GM12872 (cell line): ENCODE results near the gene E2F8.

Experiments
- CTCF ChIP-seq: IDR thresholded peaks from 3 replicates; pipeline ENCODE4 v1.5.1; 2011; ENCODE audit warnings: low read depth, mild to moderate bottlenecking, low read length, moderate library complexity; ENCODE audit not compliant: insufficient read depth

The E2F8 gene

GRCh38 chr11:19199048-19199447 lies 41.7 kb downstream of the E2F8 start:
- no peak for TF ChIP-seq CTCF

DNA sequence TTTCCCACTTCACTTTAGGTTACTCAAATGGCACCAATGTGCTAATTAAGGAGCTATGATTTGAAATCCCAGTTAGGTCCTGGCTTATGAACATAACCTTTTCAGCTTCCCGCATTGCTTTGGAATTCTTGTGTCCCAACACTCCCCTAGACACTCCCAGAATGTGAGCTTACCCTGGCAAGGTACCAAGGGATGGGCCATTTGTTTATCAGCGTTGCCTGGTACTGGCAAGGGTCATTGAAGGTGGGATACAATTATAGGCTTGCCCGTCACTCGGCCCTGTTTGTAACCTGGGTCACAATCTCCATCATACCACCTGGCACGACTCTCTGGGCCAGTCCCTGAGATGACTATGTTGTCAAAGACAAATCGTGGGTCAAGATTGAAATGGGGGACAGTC lies 44.3 kb downstream of the E2F8 start:
- no peak for TF ChIP-seq CTCF

DNA sequence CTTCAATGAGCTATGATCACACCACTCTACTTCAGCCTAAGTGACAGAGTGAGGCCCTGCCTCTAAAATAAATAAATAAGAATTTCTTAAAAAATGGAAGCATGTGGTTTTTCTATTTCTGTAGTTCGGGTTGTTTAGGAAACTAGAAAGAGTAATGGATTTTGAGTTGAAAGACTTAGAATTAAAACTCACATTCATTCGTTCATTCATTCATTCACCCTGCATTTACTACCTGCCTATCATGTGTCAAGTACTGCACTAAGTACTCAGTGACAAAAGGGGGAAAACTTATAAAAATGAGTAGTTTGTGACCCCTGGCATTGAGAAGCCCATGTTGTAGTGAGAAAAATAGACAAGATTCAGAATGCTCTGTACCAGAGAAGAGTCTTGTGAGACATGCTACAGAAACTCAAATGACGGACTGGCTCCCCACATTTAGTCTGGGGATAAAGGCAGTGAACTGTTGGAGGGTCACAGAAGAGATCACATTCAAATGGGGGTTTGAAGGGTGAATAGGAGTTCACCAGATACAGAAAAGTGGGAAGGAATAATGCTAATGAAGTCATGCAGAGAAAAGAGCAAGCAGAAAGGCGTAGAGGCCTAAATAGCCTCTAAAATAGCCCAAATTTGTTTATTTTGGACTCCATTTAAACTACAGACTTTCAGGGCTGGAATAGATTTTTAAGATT lies 46.0 kb downstream of the E2F8 start:
- TF ChIP-seq CTCF, result no peak

DNA sequence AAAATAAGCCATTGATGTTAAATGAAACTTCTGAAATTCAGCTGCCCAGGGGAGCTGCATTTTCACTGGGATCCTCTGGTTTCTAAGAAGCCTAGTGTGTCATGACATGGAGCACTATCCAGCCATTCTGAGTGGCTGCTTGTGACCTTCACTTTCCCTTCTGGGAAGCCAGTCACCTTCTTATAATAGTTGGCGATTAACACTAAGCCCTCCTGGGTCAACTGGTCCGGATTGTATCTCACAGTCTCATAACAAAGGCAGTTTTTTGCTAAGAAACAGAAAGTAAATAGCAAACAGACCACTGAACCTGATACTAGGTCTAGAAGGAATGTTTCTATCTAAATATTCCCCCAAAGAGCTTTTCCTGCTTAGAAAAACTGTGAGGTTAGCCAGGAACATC lies 46.8 kb downstream of the E2F8 start:
- TF ChIP-seq CTCF, result no peak

DNA sequence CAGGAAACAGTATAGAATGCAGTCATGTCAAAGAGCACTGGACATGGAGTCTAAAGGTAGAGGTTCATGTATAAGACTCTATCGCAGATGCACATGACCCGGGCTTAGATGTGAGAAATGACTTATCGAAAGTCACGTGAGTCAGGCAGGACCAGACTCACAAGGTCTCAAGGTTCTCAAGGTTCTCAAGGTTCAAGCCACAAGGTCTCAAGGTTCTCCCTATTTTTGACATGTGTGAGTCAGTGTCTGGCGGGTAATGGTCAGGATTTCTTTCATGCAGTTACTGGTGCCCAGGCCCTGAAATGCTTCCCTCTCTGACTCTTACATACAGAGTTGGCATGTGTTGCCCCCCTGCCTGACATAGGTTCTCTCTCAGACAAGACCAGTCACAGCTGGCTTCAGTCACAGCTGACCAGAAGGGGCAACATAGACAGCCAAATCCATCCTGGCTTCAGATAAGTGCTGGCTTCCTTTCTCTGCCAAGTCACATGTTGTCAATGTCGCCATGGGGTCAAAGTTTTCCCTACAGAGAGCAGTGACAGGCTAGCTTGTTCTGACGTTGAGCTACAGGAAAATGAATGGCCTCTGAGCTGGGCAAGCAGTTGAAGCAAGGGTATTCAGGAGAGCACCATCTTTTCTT lies 49.1 kb downstream of the E2F8 start:
- no peak for TF ChIP-seq CTCF

DNA sequence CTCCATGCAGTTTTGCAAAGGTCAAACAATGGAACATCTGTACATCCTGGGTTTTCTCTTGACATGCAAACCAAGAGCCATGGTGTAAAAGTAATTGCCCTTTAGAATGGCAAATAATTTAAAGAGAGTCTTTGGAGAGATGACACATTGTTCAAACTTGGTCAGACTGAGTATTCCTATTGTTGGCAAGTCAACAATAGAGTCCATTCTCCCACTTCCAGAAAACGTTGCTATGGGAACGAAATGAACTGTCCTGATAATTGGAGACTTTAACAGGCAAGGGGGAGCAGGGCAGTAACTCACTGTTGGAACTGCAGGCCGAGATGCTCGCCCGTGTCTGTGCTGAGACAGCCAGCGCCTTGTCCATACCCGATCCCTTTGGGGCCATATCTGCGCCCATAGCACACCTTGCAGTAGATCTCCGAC lies 52.9 kb downstream of the E2F8 start:
- no peak for TF ChIP-seq CTCF

- no peak for TF ChIP-seq CTCF
These were observed 53.5 kb downstream of the E2F8 start for GRCh38 chr11:19187114-19187832.
